Gastroesophageal sphincter (tissue), 3 donors: Measurements from ENCODE around the gene ANKRD13C.
"Not testable (repeated sequence)": the region's sequence is repeated elsewhere in the genome, so short reads cannot be mapped to it uniquely, and the experiment has no call there.

Experiments used
- CTCF ChIP-seq, 4 experiments: fragments of 200-600 bp in 2 of 4; fragments of 450-650 bp in 2 of 4; sonication (generic) in 1 of 4; IDR thresholded peaks; one replicate each; pipeline ENCODE4 v1.5.1; 2017 to 2019; ENCODE audit warnings: antibody characterized with exemption in 4 of 4, mild to moderate bottlenecking in 2 of 4, moderate library complexity in 2 of 4
- EP300 ChIP-seq: sonication (generic); formaldehyde crosslinking; IDR thresholded peaks from one replicate; pipeline ENCODE4 v1.6.1; 2017; ENCODE audit warnings: antibody characterized with exemption, mild to moderate bottlenecking
- POLR2A ChIP-seq, 2 donors: fragments of 450-650 bp; IDR thresholded peaks; one replicate each; pipeline ENCODE4 v1.6.1; 2017; ENCODE audit warnings: antibody characterized with exemption in 2 of 2, mild to moderate bottlenecking in 2 of 2, moderate library complexity in 1 of 2
- POLR2AphosphoS5 ChIP-seq: sonication (generic); formaldehyde crosslinking; IDR thresholded peaks from one replicate; pipeline ENCODE4 v1.6.1; 2017; ENCODE audit warnings: antibody characterized with exemption

GRCh38 chr1:70367397-70367796 is 12.9 kb upstream of the ANKRD13C start:
- TF ChIP-seq CTCF (IDR thresholded peaks at IDR 0.05); POLR2AphosphoS5; POLR2A (IDR thresholded peaks at IDR 0.05); EP300: not testable (repeated sequence)
